MM.1S (cell line): ENCODE results near the gene KCNE3.

Experiments
- DNase-seq: peaks from one replicate; pipeline ENCODE4 v3.0.0-alpha.2; 2015
- H2AFZ ChIP-seq: fragments of 300-600 bp; sonication (generic); 2 replicates; pipeline ENCODE4 v1.6.0; 2016; ENCODE audit warnings: antibody characterized with exemption, low read length
- H3F3A ChIP-seq: fragments of 300-600 bp; sonication (generic); 2 replicates; pipeline ENCODE4 v1.6.1; 2016; ENCODE audit warnings: mild to moderate bottlenecking, antibody characterized with exemption, low read length, moderate library complexity, mixed read lengths; ENCODE audit not compliant: insufficient read depth
- H3K27ac ChIP-seq: fragments of 300-600 bp; sonication (generic); 2 replicates; pipeline ENCODE4 v1.5.1; 2016; ENCODE audit warnings: mild to moderate bottlenecking, low read length
- H3K27me3 ChIP-seq: fragments of 300-600 bp; sonication (generic); replicated peaks from 2 replicates; pipeline ENCODE4 v1.6.0; 2016; ENCODE audit warnings: low read length; ENCODE audit not compliant: insufficient read depth
- H3K36me3 ChIP-seq: fragments of 300-600 bp; sonication (generic); replicated peaks from 2 replicates; pipeline ENCODE4 v1.6.1; 2016; ENCODE audit warnings: mild to moderate bottlenecking, low read length, mixed read lengths; ENCODE audit not compliant: insufficient read depth
- H3K4me1 ChIP-seq: fragments of 300-600 bp; sonication (generic); 2 replicates; pipeline ENCODE4 v1.6.1; 2016; ENCODE audit warnings: low read length, mixed read lengths
- H3K4me2 ChIP-seq: fragments of 300-600 bp; sonication (generic); 2 replicates; pipeline ENCODE4 v1.6.0; 2016; ENCODE audit warnings: low read depth, low read length
- H3K4me3 ChIP-seq: fragments of 300-600 bp; sonication (generic); 2 replicates; pipeline ENCODE4 v1.5.1; 2016; ENCODE audit warnings: low read length, mixed read lengths
- H3K79me2 ChIP-seq: fragments of 300-600 bp; sonication (generic); 2 replicates; pipeline ENCODE4 v1.6.1; 2016; ENCODE audit warnings: mixed run types, low read length, mixed read lengths
- H3K9ac ChIP-seq: fragments of 300-600 bp; sonication (generic); 2 replicates; pipeline ENCODE4 v1.6.1; 2016; ENCODE audit warnings: low read length, mixed read lengths
- H3K9me2 ChIP-seq: fragments of 300-600 bp; sonication (generic); replicated peaks from 2 replicates; pipeline ENCODE4 v1.6.1; 2016; ENCODE audit warnings: mild to moderate bottlenecking, low read length, mixed read lengths; ENCODE audit not compliant: insufficient read depth
- H3K9me3 ChIP-seq: fragments of 300-600 bp; sonication (generic); replicated peaks from 2 replicates; pipeline ENCODE4 v1.6.1; 2016; ENCODE audit warnings: mild to moderate bottlenecking, low read length, mixed read lengths; ENCODE audit not compliant: insufficient read depth
- H4K20me1 ChIP-seq: fragments of 300-600 bp; sonication (generic); 2 replicates; pipeline ENCODE4 v1.6.1; 2016; ENCODE audit warnings: mild to moderate bottlenecking, low read length, moderate library complexity, mixed read lengths; ENCODE audit not compliant: insufficient read depth
- CTCF ChIP-seq: fragments of 300-600 bp; sonication (generic); IDR thresholded peaks from 2 replicates; pipeline ENCODE4 v1.5.1; 2016; ENCODE audit warnings: antibody characterized with exemption, low read length, mixed read lengths
- EZH2 ChIP-seq: fragments of 300-600 bp; sonication (generic); optimal IDR thresholded peaks from 2 replicates; pipeline ENCODE3; 2017; ENCODE audit warnings: low read depth, mild to moderate bottlenecking, antibody characterized with exemption, low read length, mixed read lengths
- EZH2phosphoT487 ChIP-seq: fragments of 300-600 bp; sonication (generic); IDR thresholded peaks from 2 replicates; pipeline ENCODE4 v1.6.1; 2018; ENCODE audit warnings: antibody characterized with exemption, low read length

The KCNE3 gene

GRCh38 chr11:74476536-74476935 is 9.2 kb upstream of the KCNE3 start:
- H3K27ac ChIP-seq = no peak overlapping the region
- H2AFZ ChIP-seq = no peak overlapping the region
- H3K79me2 ChIP-seq = no peaks in the 10 kb centered on the region
- no peak for TF ChIP-seq EZH2
- no peak for TF ChIP-seq EZH2phosphoT487
- no peaks in the 10 kb centered on the region for H3K9me2 ChIP-seq
- H3K9ac ChIP-seq = no peak overlapping the region
- H3K27me3 ChIP-seq = no peaks in the 10 kb centered on the region
- no peaks in the 10 kb centered on the region for H4K20me1 ChIP-seq
- H3K36me3 ChIP-seq = no peaks in the 10 kb centered on the region
- DNase-seq = no peak
- no peaks in the 10 kb centered on the region for H3K9me3 ChIP-seq
- H3K4me2 ChIP-seq = no peak overlapping the region
- H3K4me3 ChIP-seq = no peak overlapping the region
- no peaks in the 10 kb centered on the region for H3F3A ChIP-seq
- no peaks in the 10 kb centered on the region; the same call in 1 of the 2 replicates for H3K4me1 ChIP-seq

- Histone ChIP-seq H3K9ac (no peak overlapping the region), H3K4me1 (no peaks in the 10 kb centered on the region; the same call in 1 of the 2 replicates), H3K36me3 (no peaks in the 10 kb centered on the region), H3K4me2 (no peak overlapping the region), H2AFZ (no peak overlapping the region), H3K4me3 (no peak overlapping the region), H3K27ac (no peak overlapping the region), H3K9me2 (no peaks in the 10 kb centered on the region), H3F3A (no peaks in the 10 kb centered on the region), H3K9me3 (no peaks in the 10 kb centered on the region), H3K79me2 (no peaks in the 10 kb centered on the region), H4K20me1 (no peaks in the 10 kb centered on the region), H3K27me3 (no peaks in the 10 kb centered on the region)
- DNase-seq = no peak
- TF ChIP-seq EZH2phosphoT487 = no peak
- no peak for TF ChIP-seq CTCF
- no peak for TF ChIP-seq EZH2
Observed at GRCh38 chr11:74474316-74474715, 7.0 kb upstream of the KCNE3 start.

GRCh38 chr11:74473382-74474173 is 6.2 kb upstream of the KCNE3 start:
- Histone ChIP-seq H3K27ac (no peak overlapping the region), H3K79me2 (no peaks in the 10 kb centered on the region), H3K9ac (no peak overlapping the region), H3K4me3 (no peak overlapping the region), H4K20me1 (no peaks in the 10 kb centered on the region), H2AFZ (no peak overlapping the region), H3K9me3 (no peaks in the 10 kb centered on the region), H3K27me3 (no peaks in the 10 kb centered on the region), H3F3A (no peaks in the 10 kb centered on the region), H3K9me2 (no peaks in the 10 kb centered on the region), H3K36me3 (no peaks in the 10 kb centered on the region), H3K4me1 (no peaks in the 10 kb centered on the region; the same call in 1 of the 2 replicates), H3K4me2 (no peak overlapping the region)
- TF ChIP-seq EZH2 (no peak), CTCF (no peak), EZH2phosphoT487 (no peak)
- DNase-seq = no peak
